Smooth muscle cell of the brain vasculature (primary cell): ENCODE results near the gene ERG28.
"Not testable (repeated sequence)": the region's sequence is repeated elsewhere in the genome, so short reads cannot be mapped to it uniquely, and the experiment has no call there.

Experiments
- DNase-seq: peaks from one replicate; pipeline ENCODE4 v3.0.0-alpha.2; 2012; ENCODE audit warnings: low read depth, low spot score

Gene ERG28, protein sequence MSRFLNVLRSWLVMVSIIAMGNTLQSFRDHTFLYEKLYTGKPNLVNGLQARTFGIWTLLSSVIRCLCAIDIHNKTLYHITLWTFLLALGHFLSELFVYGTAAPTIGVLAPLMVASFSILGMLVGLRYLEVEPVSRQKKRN

DNA sequence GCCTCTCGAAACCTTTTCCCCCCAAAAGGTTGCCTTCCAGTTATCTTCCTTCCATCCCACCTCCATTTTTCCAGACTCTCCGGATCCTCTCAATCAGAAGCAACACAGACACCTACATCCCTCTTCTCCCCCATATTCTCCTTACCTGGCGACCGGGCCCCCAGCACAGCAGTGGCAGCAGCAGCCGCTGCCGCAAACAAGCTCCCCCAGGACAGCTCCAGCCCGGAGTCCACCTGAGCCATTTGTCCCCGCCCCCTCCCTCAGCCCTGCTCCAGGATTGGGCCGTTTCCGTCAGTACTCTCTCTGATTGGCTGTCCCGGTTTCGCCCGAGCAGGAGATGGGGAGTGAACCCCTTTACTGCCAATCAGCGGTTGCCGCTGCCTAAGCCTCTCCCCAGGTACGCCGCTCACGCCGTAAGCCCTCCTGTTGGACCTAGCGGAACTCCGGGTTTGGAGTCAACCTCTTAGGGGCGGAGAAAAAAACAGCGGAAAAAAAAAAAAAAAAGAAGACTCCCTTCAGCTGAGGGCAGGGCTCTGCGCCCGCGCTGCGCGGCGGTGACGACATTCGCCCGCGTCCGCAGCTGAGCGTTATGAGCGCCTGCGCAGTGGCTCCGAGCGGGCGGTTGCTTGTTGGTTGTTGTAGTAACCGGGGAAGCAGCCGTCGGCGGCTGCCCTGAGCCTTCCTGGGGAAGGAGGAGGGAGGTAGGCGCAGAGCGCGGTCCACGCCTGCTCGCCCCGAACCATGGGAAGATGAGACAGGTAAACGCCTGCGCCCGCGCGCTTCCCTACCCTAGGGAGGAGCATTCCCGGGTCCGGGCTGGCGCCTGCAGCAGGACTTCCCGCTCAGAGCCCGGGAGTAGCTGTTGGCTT lies at the start of gene ERG28, which contains the start of gene TTLL5:
Gene ERG28 (minus strand): TSS at position 247 of the 869 bp plus-strand sequence. CDS start 3,374 bp downstream, outside the sequence.
Gene TTLL5 (plus strand): TSS at position 617 of the 869 bp plus-strand sequence. CDS start 1,904 bp downstream, outside the sequence.
- DNase-seq, result peak; percentile 96

DNA sequence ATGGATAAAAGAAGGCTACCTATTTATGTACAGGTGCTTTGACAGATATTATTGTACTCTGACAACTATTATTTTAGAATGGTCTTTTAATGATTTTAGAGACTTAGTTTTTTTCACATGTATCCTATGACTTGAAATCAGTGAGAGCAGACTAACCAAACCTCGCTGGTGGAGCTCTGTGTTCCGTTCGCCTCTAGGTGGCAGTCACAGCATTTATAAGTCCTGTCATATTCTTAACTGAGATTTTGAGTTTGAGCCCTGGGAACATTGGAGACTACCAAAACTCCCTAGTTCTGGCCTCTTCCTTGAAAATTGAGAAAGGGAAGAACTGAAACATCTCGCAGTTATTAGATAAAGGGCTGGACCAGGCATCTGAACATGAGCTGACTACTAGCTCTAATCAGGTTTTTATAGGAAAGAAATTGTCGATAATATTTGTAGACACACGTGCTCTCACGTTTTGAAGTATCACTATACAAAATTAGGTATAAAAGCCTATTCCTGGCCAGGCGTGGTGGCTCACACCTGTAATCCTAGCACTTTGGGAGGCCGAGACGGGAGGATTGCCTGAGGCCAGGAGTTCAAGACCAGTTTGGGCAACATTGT lies 48.6 kb upstream of the ERG28 start:
- DNase-seq, result peak; percentile 75

DNA sequence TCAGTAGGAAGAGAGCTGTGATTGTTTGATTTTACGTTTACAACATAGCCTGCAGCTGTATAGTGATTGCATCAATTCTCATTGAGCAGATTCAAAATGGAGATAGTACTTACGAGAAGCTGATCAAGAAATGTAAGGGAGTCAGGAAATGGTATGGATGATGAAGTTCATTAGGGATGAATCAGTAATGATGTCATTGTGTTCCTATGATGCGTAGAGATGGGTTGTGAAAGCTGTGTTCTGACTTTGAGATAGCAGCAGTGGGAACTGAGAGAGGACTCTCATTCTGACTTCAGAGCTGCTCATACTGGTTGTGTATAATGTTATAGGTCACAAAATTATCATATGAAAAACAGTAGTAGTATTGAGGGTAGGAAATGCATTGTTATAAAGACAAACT lies 44.3 kb upstream of the ERG28 start:
- no peak for DNase-seq

DNA sequence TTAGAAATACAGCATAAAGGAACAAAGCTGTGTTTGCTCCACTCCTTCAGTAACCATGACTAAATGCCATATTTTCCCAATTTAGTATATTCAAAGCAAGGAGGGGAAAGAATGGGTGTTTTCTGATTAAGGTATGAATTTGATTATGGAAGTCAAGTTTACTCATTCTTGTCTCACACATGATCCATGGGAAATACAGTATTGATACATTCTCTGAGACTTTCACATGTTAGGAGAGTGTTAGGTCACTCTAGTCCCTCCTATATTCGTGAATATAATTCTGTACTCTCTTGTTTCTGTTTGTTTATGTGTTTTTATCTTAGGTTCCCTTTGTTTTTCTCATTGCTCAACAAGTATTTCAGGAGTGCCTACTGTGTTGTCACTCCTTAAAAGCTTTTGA lies 42.8 kb upstream of the ERG28 start:
- no peak for DNase-seq

DNA sequence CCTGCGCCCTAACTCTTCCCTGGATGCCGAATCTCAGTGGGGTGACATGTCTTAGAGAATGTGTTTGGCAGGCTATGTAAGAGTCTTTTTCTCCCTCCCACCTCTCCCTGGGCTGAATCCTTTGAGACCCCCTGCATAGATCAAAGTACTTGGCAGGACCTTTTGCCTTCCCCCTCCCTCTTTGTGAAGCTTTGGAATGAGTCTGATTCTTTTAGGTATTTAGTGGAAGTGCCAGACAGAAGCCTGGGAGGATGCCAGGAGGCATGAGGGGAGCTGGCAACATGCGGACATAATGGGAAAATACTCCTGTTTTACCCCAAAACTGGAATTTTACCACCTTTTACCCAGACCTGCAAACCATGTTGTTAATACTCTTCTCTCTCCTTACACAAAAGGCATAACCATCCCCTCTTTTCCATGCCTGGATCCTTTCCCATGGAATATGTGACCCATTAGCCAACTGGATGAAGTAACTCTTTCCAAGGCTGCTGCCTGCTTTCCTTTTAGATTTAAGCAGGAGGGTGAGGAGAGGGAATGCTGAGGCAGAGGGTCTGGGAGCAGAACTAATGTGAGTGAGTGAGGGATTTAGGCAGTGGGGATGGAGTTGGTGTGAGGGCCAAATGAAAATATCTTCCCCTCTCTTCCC lies 42.1 kb upstream of the ERG28 start:
- DNase-seq, result peak; percentile 62

DNA sequence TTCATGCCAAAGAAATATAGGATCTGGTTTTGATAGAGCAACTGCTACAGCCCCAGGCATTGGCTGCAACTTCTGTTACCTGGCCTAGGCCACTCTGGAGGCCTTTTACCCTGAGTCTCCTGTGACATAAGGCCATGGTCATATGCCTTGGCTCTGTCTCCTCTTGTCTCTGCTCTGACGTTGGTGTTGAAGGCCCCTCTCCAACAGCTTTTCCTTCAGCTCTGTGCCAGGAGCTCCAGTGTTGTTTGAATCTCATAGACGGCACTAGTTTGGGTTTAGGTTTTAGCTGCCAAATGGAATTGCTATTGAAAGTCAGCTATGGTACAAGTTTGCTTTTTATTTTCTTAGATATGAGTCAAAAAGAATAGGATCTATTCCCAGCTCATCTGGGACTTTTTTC lies 41.4 kb upstream of the ERG28 start:
- DNase-seq, result no peak

DNA sequence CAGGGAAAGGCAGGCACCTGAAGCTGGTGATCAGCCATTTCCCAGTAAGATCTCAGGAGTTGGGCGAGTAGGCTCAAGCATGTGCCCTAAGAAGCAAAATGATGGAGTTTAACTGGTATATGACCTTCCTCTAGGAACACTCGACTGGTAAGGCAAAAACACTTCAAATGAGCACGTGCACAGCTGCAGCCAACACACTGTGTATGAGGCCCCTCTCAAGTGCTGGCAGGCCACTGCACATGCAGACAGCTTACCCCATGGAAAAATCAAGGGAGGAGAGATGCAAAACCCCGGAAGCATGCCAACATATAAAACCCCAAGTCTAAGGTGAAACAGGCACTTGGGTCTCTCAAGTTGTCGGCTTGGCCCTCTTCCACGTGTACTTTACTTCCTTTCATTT lies 39.6 kb upstream of the ERG28 start:
- DNase-seq, result no peak

DNA sequence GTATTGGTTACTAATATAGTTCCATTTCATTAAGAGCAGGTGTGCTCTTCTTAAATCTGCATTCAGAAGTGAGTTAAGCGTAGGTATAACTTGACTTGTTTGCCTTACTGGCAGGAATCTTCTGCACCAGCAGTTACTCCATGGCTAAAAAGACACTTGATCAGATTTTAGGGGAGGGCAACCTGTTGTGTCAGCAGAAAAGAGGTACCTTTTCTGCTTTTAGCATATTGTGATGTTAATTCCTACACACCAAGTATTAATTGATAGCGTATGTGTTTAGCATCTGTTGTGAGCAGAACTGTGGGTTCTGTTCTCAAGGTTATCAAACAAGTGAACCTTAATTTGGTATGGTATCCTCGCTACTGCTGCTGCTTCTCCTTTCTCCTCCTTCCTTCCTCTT lies 38.7 kb upstream of the ERG28 start:
- DNase-seq, result no peak

DNA sequence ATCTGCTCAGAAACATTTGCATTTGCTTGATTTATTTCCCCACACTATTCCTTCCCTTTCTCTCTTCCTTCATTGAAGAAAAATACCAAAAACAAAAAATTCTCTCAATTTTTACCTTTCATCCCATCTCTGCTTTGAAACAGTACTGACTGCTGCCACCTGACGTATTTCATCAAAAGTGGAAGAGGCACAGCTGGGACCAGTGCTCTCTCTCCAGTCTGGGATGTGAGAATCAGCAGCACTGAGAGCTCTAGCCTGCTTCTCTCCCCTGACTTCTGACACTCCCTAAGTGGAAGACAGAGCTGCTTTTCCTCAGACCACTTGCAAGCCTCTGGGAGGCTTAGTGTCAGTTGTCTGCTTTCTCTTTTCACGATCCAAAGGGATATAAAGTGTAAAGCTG lies 37.2 kb upstream of the ERG28 start:
- DNase-seq, result no peak

DNA sequence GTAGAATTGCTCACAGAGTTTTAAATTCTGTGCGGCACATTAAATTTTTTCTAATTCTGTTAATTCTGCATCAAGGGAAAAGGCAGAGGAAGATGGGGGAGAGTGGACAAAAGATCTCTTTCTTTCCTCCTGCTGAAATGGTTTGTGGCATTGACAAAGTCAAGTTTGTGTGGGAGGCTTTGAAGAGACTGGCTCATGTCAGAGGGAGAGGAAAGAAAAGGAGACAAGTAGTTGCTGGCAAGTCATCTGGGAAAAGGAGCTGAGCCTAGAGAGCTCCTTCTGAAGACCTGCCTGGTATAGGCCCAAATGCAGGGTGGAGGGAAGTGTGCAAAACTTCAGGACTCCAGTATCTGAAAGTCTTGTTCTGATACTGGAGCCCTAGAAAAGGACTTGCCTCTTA lies 36.7 kb upstream of the ERG28 start:
- no peak for DNase-seq

DNA sequence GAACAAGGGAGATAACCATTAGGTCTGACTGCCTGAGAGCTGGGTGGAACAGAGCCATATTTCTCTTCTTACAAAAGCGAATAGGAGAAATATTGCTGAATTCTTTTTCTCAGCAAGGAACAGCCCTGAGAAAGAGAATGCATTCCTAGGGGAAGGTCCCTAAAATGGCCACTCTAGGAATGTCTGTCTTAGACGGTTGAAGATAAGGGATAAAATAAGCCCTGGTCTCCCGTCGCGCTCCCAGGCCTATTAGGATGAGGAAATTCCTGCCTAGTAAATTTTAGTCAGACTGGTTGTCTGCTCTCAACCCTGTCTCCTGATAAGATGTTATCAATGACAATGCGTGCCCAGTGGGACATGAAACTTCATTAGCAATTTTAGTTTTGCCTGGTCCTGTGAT lies 34.3 kb upstream of the ERG28 start:
- DNase-seq, result not testable (repeated sequence)

DNA sequence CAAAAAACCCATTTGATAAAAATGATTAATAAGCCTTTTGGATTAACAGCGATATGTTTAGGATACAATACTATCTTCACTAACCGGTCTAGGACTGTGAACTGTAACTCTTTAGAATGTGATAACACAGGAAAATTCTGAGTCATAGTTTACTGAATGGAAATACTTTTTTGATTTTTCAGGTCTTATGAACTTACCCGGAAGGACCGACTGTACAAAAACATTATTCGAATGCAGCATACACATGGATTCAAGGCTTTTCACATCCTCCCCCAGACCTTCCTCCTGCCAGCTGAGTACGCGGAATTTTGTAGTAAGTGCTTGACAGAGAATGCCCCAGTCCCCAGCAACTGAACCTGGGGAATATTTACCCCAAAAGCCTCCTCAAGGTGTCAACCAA lies 29.3 kb upstream of the ERG28 start:
- DNase-seq, result no peak

DNA sequence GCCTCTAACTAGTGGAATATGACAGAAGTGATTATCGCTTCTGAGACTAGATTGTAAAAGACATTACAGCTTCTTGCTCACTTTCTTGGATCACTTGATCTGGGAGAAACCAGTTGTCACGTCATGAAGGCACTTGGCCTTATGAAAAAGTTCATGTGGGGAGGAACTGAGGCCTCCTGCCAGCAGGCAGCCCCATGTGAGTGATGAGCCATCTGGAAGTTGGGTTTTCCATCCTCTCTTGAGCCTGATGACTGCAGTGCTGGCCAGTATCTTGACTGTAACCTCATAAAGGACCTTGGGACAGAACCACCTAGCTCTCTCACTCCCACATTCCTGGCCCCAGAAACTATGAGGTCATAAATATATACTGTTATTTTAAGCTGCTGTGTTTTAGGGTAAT lies 28.3 kb upstream of the ERG28 start:
- no peak for DNase-seq

DNA sequence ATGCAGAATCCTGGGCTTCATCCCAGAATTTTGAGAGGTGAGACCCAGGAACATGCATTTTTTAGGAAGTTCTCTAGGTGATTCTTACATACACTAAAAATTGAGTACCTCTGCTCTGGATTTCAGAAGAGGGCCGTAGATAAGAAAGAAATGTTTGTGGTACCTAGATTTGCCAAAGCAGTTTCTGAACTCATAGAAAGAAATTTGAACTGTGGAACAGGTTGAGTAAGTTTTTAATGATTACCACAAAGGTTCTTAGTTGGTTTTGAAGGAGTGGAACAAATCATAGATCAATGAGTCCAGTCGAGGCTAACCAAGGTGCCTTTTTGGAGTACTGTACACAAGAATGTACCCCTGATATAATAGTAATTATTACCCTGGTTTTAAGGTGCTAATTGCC lies 25.2 kb upstream of the ERG28 start:
- DNase-seq, result no peak

DNA sequence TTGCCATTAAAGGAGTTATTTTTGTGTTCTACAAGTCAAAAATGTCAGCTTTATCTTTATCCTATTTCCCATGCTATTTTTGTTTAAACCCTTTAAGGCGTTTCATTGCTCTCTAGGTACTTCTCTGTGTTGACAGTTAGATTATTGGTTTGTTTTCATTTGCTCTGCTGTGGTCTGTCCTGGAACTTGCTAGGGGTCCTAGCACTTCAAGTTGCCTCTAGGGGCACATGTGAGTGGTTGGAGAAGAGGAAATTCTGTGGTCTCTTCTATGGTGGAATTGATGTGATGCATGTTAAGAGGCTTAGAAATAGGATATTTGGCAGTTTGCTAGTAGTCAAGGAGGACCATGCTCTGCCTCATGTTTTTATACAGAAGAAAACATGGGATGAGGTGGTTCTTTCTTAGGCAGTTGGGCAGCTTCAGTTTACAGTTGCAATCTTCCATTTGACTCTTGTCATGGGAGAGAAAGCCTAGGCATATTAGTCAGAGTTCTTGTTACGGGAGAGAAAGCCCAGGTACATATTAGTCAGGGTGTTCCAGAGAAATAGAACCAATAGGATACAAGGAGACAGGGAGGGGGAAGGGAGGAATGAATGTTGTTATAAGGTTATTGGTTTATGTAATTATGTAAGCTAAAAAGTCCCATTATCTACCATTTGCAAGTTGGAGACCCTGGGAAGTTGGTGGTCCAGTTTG lies 14.7 kb upstream of the ERG28 start:
- no peak for DNase-seq

DNA sequence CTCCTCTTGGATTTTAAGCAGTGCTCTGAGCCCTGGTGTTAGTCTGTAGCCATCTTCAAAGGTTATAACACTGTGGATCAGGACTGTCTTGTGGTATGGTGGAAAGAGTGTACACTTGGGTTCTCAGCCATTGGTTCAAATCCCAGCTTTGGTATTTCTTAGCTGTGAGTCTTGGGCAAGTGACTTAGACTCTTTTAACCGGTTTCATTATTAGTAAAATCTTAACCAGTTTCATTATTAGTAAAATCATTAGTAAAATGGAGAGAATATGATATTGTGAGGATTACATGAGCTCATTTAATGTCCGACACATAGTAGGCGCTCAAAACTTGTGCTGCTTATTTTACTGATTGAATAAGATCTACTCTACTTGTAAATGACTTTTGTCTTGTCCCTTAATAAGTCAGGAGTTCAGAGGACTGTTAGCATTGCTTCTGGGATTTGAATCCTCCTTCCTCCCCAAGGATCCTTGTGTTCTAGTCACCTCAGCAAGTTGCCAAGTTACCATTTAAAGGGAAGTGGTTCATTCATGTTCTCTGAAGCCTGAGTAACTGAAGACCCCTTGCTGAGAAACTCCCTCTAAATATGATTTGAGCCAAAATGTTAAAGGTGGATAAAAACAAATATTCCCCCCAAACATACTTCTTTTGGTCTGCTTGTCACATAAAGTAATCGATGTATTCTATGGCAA lies 12.8 kb upstream of the ERG28 start:
- DNase-seq, result no peak

DNA sequence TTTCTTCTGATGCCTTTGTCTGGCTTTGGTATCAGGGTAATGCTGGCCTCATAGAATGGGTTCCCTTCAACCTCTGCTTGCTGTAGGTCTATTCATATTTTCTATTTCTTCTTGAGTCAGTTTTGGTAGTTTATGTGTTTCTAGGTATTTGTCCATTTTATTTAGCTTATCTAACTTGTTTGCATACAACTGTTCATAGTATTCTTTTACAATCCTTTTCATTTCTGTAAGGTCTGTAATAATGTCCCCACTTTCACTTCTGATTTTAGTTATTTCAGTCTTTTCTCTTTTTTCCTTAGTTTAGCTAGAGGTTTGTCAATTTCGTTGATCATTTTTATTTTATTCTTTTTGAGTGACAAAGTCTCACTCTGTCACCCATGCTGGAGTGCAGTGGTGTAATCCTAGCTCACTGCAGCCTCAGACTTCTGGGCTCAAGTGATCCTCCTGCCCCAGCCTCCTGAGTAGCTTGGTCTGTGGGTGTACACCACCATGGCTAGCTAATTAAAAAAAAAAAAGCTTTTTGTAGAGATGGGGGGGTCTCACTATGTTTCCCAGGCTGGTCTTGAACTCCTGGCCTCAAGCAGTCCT lies 12.0 kb upstream of the ERG28 start:
- no peak for DNase-seq

DNA sequence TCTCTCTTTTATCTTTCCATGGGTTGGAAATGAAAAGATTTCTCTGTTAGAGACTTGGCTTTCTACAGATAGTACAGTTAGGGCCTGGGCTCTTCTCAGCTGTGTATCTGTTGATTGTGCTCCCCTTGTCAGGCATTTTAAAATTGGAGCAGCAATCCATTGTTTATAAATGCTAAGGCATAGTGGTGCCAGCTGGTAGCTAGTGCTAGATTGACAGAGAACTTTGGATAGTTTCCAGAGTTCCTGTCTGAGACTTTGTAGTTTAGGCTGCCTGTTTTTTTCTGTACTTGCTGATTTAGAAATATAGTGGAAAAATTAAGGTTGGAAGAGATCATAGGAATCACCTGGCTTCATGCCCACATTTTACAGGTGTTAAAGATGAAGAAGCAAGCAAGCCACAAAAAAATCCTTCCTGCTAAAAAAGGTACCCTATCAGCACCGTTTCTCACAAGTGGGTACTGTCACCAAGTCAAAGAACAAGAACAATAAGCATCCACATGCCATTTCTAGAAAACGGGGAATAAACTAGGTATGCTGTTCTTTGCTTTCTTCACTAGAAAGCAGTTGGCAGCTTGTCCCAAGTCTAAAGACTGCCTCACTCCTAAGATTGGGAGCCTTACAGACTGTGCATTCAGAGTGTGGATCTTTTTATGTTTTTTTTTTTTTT lies 6.6 kb upstream of the ERG28 start:
- DNase-seq, result no peak

DNA sequence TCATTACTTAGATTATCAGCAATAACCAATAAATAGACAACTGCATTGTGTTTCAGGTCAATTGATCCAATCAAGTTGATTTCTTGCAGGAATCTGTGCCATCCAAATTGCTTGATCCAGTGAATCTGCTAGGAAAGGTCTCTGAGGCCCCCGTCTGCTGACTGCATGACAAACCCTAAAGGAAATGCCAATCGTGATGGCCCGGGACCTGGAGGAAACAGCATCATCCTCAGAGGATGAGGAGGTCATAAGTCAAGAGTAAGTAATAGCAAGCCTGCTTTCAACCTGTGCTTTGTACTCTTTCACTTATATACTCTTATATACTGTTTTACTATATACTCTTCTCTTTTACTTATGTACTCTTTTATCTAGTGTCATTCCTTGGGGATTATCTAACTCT lies 2.3 kb upstream of the ERG28 start:
- DNase-seq, result no peak

DNA sequence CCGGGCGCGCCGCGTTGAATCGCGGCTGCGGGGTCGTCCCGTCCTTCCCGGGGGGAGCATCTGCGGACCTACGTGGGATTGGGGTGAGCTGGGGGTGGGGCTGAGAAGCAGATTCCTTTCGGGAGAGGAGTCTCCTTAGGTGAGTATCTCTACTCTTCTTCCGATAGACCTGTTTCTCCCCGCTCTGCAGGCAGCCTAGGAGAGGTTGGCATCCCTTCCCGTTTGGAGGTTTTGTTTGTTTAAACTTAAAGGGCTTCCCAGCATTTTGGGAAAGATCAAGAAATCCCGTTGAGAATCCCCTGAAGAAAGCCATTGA lies 781 bp upstream of the ERG28 start:
- no peak for DNase-seq
